Left ventricle myocardium inferior (tissue), 1 donor: Measurements from ENCODE around the gene EP300. TPM values are rescaled to one million over a fixed set of nuclear protein-coding genes. Genes with fewer than 3 reads are reported as not detected.
"Not testable (repeated sequence)": the region's sequence is repeated elsewhere in the genome, so short reads cannot be mapped to it uniquely, and the experiment has no call there.

Experiments
- DNase-seq: peaks from one replicate; pipeline ENCODE4 v3.0.0-alpha.2; 2020
- H3K27ac ChIP-seq: fragments of 200-600 bp; replicated peaks from 2 replicates; pipeline ENCODE4 v1.8.0; 2021
- H3K27me3 ChIP-seq: fragments of 200-600 bp; 2 replicates; pipeline ENCODE4 v1.8.0; 2021; ENCODE audit warnings: low read depth
- H3K36me3 ChIP-seq: fragments of 200-600 bp; 2 replicates; pipeline ENCODE4 v1.8.0; 2021
- H3K4me1 ChIP-seq: fragments of 200-600 bp; 2 replicates; pipeline ENCODE4 v1.8.0; 2021
- H3K4me3 ChIP-seq: fragments of 200-600 bp; 2 replicates; pipeline ENCODE4 v1.8.0; 2021; ENCODE audit warnings: mild to moderate bottlenecking, moderate library complexity
- H3K9me3 ChIP-seq: fragments of 200-600 bp; replicated peaks from 2 replicates; pipeline ENCODE4 v1.8.0; 2021
- CTCF ChIP-seq: fragments of 200-600 bp; IDR thresholded peaks from 2 replicates; pipeline ENCODE4 v1.8.0; 2021; ENCODE audit warnings: antibody characterized with exemption, mild to moderate bottlenecking, borderline replicate concordance
- intact Hi-C: fragments of 100-400 bp; cut with micrococcal nuclease; formaldehyde crosslinking; loops from one replicate; pipeline ENCODE4 v1.11.0; 2022
- total RNA-seq: library from RNA; stranded (reverse); fragmentation: NEBNext Ultra II Directional; extraction: Animal tissue kit (Norgen Biotek cat#: 25700); gene quantifications from one replicate; pipeline ENCODE4 v1.2.1, GENCODE V29; 2021
- donor health status: DM: no; HTN: yes; CAD: no; lungs with severe emphysema.

Gene EP300
- total RNA-seq, 1 donor from 2014 or later: 26.2 TPM

DNA sequence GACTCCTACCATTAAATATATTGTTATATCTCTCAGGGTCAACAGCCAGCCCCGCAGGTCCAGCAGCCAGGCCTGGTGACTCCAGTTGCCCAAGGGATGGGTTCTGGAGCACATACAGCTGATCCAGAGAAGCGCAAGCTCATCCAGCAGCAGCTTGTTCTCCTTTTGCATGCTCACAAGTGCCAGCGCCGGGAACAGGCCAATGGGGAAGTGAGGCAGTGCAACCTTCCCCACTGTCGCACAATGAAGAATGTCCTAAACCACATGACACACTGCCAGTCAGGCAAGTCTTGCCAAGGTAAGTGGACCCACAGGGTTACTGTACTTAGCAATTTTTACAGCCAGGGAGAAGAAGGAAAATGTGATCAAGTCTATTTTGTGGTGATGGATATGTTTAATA lies 35.1 kb downstream of the EP300 start:
- TF ChIP-seq CTCF: no peak
- Histone ChIP-seq H3K4me1 (no peaks in the 10 kb centered on the region), H3K4me3 (no peak overlapping the region), H3K27ac (no peak overlapping the region), H3K27me3 (no peaks in the 10 kb centered on the region), H3K36me3 (peaks cover 78% of the 10 kb centered on the region), H3K9me3 (no peaks in the 10 kb centered on the region)
- intact Hi-C loops: no loop called here
- DNase-seq: no peak

DNA sequence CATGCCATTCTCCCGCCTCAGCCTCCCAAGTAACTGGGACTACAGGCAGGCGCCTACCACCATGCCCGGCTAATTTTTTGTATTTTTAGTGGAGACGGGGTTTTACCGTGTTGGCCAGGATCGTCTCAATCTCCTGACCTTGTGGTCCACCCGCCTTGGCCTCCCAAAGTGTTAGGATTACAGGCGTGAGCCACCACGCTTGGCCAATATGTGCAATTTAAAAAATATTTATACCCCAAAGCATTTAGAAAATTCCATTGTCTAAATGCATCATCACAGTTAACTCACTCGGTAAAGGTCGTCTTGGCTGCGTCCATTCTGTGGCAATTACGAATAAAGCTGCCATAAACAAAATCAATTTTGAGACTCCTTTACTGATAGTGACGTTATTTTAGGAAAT lies 36.2 kb downstream of the EP300 start:
- Histone ChIP-seq H3K4me3 (no peak overlapping the region), H3K27me3 (no peaks in the 10 kb centered on the region), H3K9me3 (no peaks in the 10 kb centered on the region), H3K36me3 (peaks cover 88% of the 10 kb centered on the region), H3K27ac (no peak overlapping the region), H3K4me1 (no peaks in the 10 kb centered on the region)
- intact Hi-C loops: no loop called here
- TF ChIP-seq CTCF: no peak
- DNase-seq: no peak

GRCh38 chr22:41132550-41132949 lies 40.2 kb downstream of the EP300 start:
- TF ChIP-seq CTCF: no peak
- no peak overlapping the region for H3K27ac ChIP-seq
- no peak overlapping the region for H3K4me3 ChIP-seq
- intact Hi-C loops: no loop called here
- DNase-seq: no peak
- H3K4me1 ChIP-seq: no peaks in the 10 kb centered on the region
- H3K27me3 ChIP-seq: no peaks in the 10 kb centered on the region
- no peaks in the 10 kb centered on the region for H3K9me3 ChIP-seq
- H3K36me3 ChIP-seq: peaks cover 92% of the 10 kb centered on the region

- intact Hi-C loops: no loop called here
- peaks cover 99% of the 10 kb centered on the region for H3K36me3 ChIP-seq
- no peak for TF ChIP-seq CTCF
- no peak overlapping the region for H3K4me3 ChIP-seq
- DNase-seq: no peak
- H3K27ac ChIP-seq: no peak overlapping the region
- H3K4me1 ChIP-seq: peaks cover 20% of the 10 kb centered on the region
- H3K9me3 ChIP-seq: no peaks in the 10 kb centered on the region
- no peaks in the 10 kb centered on the region for H3K27me3 ChIP-seq
These were observed 48.1 kb downstream of the EP300 start for GRCh38 chr22:41140365-41140957.

- peaks cover 100% of the 10 kb centered on the region for H3K36me3 ChIP-seq
- H3K4me1 ChIP-seq, H3K27ac ChIP-seq, DNase-seq, H3K9me3 ChIP-seq, intact Hi-C loops, H3K27me3 ChIP-seq, H3K4me3 ChIP-seq: not testable (repeated sequence)
These were observed 53.5 kb downstream of the EP300 start for GRCh38 chr22:41145921-41146320.

- Histone ChIP-seq H3K27ac (no peak overlapping the region), H3K9me3 (no peaks in the 10 kb centered on the region), H3K36me3 (peaks cover 100% of the 10 kb centered on the region), H3K4me1 (no peaks in the 10 kb centered on the region), H3K27me3 (no peaks in the 10 kb centered on the region), H3K4me3 (no peak overlapping the region)
- no peak for TF ChIP-seq CTCF
- intact Hi-C loops: no loop called here
- no peak for DNase-seq
These were observed 54.2 kb downstream of the EP300 start for GRCh38 chr22:41146573-41146972.
